ENCODE data around the gene DTL. TPM values are rescaled to one million over a fixed set of nuclear protein-coding genes. Genes with fewer than 3 reads are reported as not detected.
A peak's percentile ranks its signal among the peaks of the same experiment; 100 is the strongest.

The DTL gene
- total and polyA plus RNA-seq, 2 of the 13 experiments (the other 11 are each of a cell fraction or from before 2014, with no cell fraction given), result 10.4 to 32.8 TPM

DNA sequence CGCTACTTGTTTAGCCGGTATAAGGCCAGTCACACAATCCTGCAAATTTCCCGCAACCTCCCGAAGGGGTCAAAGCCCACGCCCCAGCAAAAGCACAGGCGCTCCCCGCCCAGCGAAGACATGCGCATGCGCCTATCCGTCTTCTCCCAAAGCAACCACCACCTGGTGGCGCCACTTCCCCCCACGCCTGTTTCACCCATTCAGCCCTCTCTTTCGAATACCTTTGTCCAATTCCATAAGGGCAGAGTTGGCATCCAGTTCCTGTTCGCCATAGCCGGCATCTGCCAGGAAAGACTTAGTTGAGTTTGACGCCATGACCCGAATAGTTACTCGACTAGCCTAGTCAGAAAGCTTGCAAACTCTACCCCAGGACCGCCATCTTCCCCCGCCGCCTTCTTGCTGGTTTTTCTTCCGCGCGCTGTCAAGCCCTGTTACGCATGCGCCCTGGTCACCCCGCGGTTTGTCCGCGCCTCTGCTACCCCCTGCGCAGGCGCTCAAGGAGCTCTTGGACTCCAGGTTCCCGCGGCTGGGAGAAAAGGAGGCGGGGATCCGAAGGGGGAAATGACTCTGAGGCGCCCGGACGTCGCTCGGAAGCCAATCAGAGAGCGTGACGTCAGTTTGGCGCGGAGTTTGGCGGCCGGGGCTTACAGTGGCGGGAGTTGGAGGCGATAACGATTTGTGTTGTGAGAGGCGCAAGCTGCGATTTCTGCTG lies at the start of gene DTL, which contains the start of gene INTS7 (continued):
- TF ChIP-seq CCDC6 (CRISPR knock-in tag; IDR thresholded peaks at IDR 0.05) (peak; percentile 95), ZNF430 (CRISPR knock-in tag; IDR thresholded peaks at IDR 0.05) (peak; percentile 70; the same call in 1 of the 2 replicates), GTF3A (CRISPR knock-in tag; conservative IDR thresholded peaks at IDR 0.05) (0 out of 2 replicates have a peak, but pooled peaks have one; percentile 25), RBFOX2 (IDR thresholded peaks at IDR 0.05; ENCODE audit: low read depth, low read length) (peak; percentile 79), FOXP1 (IDR thresholded peaks at IDR 0.05) (no peak), FOXP1 (CRISPR knock-in tag; IDR thresholded peaks at IDR 0.05) (peak; percentile 33; the same call in 1 of the 2 replicates), ZNF468 (CRISPR knock-in tag; IDR thresholded peaks at IDR 0.05) (no peak), REPIN1 (CRISPR knock-in tag; IDR thresholded peaks at IDR 0.05; ENCODE audit: borderline replicate concordance, low read depth) (peak; percentile 84; the same call in 1 of the 2 replicates), ZNF562 (CRISPR knock-in tag; IDR thresholded peaks at IDR 0.05; ENCODE audit: borderline replicate concordance) (no peak), FOXO1 (CRISPR knock-in tag; IDR thresholded peaks at IDR 0.05) (peak; percentile 57), GPN1 (CRISPR knock-in tag; IDR thresholded peaks at IDR 0.05; ENCODE audit: borderline replicate concordance) (no peak), ARID2 (CRISPR knock-in tag; IDR thresholded peaks at IDR 0.05; ENCODE audit: borderline replicate concordance) (peak; percentile 88; the same call in 1 of the 2 replicates), SIN3A (IDR thresholded peaks at IDR 0.05; ENCODE audit: borderline replicate concordance, low read depth, low read length) (peak; percentile 99), ZNF792 (CRISPR knock-in tag; IDR thresholded peaks at IDR 0.05) (peak; percentile 37; the same call in 1 of the 2 replicates), NFIC (IDR thresholded peaks at IDR 0.05; ENCODE audit: low read length) (no peak), ZNF720 (CRISPR knock-in tag; IDR thresholded peaks at IDR 0.05) (no peak), KAT7 (CRISPR knock-in tag; IDR thresholded peaks at IDR 0.05; ENCODE audit: borderline replicate concordance) (no peak), ZNF18 (CRISPR knock-in tag; IDR thresholded peaks at IDR 0.05; ENCODE audit: insufficient replicate concordance) (peak; percentile 68), MBD4 (IDR thresholded peaks at IDR 0.05; ENCODE audit: borderline replicate concordance, low read length) (no peak), GABPA (IDR thresholded peaks at IDR 0.05; ENCODE audit: low read depth, low read length) (peak; percentile 49; the same call in 1 of the 2 replicates), GABPA (CRISPR knock-in tag; IDR thresholded peaks at IDR 0.05; ENCODE audit: low read depth) (peak; percentile 88), SETDB1 (CRISPR knock-in tag; IDR thresholded peaks at IDR 0.05; ENCODE audit: borderline replicate concordance) (no peak), ZBTB34 (CRISPR knock-in tag; IDR thresholded peaks at IDR 0.05) (peak; percentile 43; the same call in 1 of the 2 replicates), SP2 (CRISPR knock-in tag; IDR thresholded peaks at IDR 0.05) (peak; percentile 80), SMAD3 (CRISPR knock-in tag; IDR thresholded peaks at IDR 0.05) (0 out of 2 replicates have a peak, but pooled peaks have one; percentile 49), POLR2AphosphoS5 (IDR thresholded peaks at IDR 0.05; ENCODE audit: low read depth, low read length) (peak; percentile 95)
- TF ChIP-seq, protein P1, sequence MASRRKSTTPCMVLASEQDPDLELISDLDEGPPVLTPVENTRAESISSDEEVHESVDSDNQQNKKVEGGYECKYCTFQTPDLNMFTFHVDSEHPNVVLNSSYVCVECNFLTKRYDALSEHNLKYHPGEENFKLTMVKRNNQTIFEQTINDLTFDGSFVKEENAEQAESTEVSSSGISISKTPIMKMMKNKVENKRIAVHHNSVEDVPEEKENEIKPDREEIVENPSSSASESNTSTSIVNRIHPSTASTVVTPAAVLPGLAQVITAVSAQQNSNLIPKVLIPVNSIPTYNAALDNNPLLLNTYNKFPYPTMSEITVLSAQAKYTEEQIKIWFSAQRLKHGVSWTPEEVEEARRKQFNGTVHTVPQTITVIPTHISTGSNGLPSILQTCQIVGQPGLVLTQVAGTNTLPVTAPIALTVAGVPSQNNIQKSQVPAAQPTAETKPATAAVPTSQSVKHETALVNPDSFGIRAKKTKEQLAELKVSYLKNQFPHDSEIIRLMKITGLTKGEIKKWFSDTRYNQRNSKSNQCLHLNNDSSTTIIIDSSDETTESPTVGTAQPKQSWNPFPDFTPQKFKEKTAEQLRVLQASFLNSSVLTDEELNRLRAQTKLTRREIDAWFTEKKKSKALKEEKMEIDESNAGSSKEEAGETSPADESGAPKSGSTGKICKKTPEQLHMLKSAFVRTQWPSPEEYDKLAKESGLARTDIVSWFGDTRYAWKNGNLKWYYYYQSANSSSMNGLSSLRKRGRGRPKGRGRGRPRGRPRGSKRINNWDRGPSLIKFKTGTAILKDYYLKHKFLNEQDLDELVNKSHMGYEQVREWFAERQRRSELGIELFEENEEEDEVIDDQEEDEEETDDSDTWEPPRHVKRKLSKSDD (CRISPR knock-in tag; IDR thresholded peaks at IDR 0.05; ENCODE audit: low read depth), result peak; percentile 61; the same call in 1 of the 2 replicates

Data from HepG2 (cell line).